Activated naive CD4-positive, alpha-beta T cell (primary cell): Measurements from ENCODE around the gene KRTAP5-9.
"Not testable (repeated sequence)": the region's sequence is repeated elsewhere in the genome, so short reads cannot be mapped to it uniquely, and the experiment has no call there.

Experiments used
- DNase-seq, 4 experiments: peaks; one replicate each; lab custom pipeline; 2025; lab: John Stamatoyannopoulos, UW

The KRTAP5-9 gene

DNA sequence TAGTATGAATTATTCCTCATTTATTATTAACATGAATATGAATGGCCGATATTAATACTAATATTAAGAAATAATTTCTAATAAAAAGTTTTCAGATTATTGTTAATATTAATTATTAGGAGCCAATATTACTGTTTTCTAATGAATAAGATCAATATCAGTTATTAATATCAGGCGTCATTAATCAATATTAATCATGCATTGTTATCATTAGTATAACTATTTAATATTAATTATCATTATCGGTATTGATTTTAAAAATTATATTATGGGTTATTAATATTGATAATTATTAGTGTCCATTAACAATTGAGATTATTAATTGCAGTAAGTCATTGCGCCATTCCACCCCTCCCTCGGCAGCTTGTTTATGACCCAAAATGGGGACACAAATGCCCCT lies 37.5 kb downstream of the KRTAP5-9 start:
- DNase-seq: not testable (repeated sequence)

DNA sequence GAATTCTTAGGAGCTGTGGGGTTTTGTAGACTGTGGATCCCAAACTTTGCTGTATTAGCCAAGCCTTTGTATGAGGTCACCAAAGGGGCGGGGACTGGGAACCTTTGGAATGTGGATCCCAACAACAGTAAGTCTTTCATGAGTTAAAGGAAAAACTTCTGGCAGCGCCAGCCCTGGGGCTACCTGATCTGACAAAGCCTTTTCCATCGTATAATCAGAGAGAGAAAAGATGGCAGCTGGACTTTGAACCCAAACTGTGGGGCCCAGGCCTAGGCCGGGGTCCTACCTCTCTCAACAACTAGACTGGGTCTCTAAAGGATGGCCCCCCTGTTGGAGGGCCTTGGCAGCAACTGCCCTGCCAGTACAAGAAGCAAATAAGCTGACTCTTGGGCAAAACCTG lies 40.1 kb downstream of the KRTAP5-9 start:
- not testable (repeated sequence) for DNase-seq

DNA sequence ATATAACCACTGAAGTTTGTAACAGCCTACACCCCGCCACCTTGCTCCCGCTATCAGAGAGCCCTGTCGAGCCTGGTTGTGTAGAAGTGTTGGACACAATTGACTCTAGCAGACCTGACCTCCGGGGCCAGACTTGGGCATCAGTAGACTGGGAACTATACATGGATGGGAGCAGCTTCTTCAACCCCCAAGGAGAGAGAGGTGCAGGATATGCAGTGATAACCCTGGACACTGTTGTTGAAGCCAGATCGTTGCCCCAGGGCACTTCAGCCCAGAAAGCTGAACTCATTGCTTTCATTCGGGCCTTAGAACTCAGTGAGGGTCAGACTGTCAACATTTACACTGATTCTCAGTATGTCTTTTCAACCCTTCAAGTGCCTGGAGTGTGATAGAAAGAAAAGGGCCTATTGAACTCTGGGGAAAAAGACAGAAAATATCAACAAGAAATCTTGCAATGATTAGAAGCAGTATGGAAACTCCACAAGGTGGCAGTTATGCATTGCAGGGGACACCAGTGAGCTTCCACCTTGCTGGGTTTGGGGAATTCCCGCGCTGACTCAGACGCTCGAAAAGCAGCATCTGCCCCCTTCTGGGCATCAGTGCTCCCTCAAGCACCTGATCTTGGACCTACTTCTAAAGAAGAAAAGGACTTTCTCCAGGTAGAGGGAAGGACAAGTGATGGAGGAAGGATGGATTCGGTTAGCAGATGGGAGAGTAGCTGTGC lies 40.8 kb downstream of the KRTAP5-9 start:
- DNase-seq: not testable (repeated sequence)

DNA sequence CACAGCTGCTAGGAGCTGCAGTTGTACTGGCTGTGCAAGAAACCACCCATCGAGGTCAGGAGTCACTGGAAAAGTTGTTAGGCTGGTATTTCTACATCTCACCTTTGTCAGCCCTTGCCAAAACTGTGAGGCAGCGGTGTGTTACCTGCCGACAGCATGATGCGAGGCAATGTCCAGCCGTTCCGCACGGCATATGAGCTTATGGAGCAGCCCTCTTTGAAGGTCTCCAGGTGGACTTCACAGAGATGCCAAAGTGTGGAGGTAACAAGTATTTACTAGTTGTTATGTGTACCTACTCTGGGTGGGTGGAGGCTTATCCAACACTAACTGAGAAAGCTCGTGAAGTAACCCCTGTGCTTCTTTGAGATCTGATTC lies 41.3 kb downstream of the KRTAP5-9 start:
- not testable (repeated sequence) for DNase-seq
